NCI-H2171 (cell line): ENCODE data around the gene SLC25A21.
A peak's percentile ranks its signal among the peaks of the same experiment; 100 is the strongest.

Experiments used
- DNase-seq: peaks from one replicate; lab custom pipeline; 2025; lab: John Stamatoyannopoulos, UW

Gene SLC25A21

DNA sequence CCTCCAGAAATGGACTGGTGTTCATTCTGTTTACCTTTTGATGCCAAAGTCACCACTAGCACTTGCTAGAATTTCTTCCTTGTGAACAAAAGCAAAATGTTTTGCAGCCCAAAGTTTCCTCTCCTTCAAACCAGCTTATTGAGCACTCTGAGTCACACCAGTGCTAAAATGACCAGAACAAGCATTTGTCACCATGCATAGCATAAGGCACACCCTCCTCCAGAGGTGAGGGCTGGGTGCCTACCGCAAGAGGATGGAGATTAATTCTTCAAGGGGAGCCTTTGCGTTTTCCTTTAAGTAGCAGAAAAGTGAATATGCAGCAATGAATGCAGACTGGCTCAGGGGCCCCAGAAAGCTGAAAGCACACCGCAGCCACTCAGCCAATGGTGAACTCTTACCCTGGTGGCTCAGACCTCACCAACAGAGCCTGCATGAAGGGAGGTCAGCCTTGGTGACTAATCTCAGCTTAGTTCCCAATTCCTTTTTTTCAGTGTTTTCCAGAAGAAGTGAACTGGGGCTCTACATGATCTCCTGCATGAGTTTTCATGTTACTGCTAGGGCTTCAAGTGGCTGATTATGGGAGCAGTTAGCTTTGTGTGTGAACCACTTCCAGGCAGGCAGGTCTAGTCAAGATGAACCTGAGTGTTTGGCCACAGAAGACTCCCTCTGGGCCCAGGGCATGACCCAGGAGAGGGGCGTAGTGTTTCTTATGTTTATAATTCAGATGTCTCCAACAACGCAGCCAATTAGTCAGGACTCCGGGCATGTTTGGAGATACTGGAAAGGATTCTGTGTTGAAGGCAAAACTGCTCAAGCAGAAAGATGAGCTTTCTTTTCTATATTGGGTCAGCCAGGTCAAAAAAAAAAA, 414.4 kb downstream of the SLC25A21 start:
- DNase-seq, result no peak

DNA sequence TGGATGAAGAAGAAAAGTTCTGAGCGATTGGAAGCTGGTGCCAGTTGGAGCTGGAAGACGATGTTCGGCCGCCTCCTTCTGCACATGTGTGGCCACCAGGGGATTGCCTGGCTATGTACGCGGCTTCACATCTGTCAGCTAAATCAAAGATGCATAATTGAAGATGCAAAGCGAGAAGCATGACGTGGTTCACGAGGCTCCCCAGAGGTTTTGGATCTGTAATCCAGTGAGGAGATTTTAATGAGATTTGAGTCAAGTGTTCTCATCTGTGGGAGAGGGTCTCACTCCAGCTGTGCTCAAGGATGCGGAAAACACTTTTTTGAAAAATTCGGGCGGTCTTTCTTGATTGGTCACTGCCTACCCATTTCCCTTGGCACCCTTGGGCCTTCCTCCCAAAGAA, 416.2 kb downstream of the SLC25A21 start:
- DNase-seq, result peak; percentile 67

DNA sequence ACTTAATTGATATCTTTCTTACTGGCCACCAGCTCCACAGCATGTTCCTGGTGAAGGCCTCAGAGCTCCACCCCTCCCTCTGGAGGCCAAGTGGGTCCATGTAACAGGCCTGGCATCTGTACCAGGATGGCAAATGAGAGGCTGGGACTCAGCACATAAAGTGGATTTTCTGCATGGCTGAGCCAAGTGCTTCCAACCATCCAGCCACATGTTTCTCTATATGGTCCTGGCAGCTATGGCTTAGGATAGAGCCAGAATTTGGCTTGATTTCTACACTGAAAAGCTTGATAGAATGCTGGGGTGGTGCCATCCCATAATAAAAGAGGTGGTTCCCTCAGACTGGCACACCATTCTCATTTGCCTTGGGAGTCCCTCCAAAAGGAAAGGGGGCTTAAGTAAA, 416.6 kb downstream of the SLC25A21 start:
- peak; percentile 63 for DNase-seq

GRCh38 chr14:36751920-36752319, 420.5 kb downstream of the SLC25A21 start:
- DNase-seq, result no peak

DNA sequence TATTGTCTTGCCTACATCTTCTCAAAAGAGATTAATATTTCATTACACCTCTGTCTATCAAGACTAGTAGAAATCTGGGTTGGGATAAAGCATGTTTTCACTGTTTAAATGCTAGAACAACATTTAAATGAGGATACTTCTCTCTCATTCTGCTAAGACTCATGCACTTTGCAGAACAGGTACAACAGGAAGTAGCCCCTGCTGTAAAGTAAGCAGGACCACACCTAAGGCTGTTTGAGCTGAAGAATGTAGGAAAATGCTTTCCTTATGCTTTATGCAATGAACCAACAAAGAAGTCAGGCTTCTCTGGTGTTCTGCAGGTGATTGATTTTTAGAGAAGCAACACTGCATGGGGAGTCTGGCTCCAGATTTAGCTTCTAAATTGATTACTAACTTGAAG, 421.3 kb downstream of the SLC25A21 start:
- no peak for DNase-seq

DNA sequence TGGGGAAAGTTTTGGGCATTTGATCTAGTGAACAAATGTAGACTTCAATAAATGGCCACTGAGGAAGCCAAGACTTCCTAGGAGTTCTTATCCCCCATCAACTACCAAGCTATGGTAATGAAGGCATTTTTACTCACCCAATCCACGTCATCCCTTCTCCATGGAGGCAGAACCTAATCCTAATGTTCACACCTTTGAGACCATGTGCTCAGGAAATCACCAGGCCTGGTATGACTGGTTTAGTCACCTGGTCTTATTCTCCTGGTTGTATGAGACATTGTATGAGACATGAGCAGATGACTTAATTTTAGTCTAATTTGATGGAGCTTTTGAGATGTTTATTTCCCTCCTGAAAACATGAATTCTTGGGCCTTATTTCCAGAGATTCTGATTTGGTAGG, 422.2 kb downstream of the SLC25A21 start:
- DNase-seq, result no peak

- no peak for DNase-seq
These were observed 423.7 kb downstream of the SLC25A21 start for GRCh38 chr14:36748610-36749213.

- DNase-seq, result no peak
These were observed 424.8 kb downstream of the SLC25A21 start for GRCh38 chr14:36747411-36748184.

- DNase-seq, result no peak
These were observed 425.5 kb downstream of the SLC25A21 start for GRCh38 chr14:36746872-36747271.

DNA sequence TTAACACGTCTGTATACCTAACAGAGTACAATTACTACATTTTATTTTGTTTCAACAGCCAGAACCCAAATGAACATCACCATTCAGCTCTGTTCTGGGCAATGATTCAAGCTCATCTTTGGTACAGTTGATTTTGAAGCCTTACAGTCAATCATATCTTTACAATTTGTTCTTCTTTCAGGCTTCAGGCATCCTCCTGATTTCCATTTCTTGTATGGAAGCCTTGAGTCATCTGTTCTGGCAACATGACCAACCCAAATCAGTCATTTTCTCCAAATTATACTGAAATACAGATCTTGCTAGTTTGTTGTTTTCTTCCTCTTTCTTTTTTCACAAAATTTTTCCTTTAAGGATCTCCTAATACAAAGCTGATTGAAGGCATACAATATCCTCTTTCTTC, 430.5 kb downstream of the SLC25A21 start:
- DNase-seq, result no peak

DNA sequence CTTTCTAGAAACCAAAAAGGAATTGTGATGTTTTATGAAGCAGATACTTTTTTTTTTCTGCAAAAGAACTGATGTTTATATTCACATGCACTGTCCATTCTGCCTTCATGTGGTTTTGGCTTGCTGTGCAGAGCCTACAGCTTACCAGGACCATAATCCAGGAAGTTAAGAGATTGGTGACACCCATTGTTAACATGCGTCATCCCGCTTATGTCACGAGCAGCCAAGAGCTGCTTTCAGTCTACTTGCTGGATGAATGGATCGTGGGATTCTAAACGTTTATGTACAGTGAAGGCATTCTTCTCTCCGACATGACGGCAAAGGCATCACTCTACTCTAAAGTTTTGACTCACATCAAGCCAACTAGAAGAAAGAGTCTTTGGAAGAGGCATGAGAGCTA, 434.1 kb downstream of the SLC25A21 start:
- no peak for DNase-seq

DNA sequence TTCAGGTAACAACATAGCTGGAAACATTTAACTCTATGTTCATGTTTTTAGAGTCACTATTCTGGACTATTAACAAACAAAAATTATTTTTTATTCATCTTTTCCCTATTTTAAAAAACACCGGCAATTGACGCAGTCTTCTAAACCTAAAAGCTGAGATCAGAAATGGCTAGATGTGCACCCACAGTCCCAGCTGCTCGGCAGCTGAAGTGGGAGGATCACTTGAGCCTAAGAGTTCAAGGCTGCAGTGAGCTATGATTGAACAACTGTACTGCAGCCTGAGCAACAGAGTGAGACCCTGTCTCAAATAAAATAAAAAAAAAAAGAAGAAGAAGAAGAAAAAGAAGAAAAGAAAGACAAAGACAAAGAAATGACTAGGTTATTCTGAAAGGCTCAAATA, 446.3 kb downstream of the SLC25A21 start:
- DNase-seq, result no peak

DNA sequence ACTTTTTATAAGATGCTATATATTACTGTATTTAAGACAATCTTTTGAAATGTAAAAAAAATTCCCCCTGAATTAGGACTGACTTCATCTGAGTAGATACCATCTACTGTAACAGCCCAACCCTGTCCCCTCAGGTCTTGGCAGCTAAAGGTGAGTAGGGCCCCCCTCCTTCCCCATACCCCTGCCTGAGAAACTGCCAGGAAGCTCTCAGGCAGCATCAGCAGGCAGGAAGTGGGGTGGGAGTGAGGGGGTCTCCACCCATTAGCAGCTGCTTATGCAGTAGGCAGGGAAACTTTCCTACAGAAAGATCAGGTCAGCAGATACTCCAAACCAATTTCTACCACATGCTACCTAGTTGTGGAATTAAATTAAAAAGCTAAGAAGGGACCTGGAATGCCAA, 448.2 kb downstream of the SLC25A21 start:
- DNase-seq, result no peak

DNA sequence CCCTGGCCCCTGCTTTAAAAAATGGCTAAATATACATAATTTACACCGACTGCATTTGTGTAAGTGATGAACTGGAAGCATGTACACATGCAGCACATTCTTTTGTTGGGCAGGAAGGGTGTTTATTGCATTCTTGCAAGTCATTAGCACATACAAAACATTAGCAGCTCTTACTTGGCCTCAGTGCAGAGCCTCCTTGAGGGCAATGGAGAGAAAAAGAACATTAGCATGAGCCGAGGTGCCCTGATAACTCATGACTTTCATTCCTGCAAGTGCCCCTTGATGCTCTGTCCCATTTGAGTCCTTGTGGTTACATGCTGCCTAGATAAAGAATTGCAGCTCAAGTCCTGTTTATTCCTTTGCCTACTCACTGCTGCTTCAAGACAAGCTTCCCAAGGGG, 448.9 kb downstream of the SLC25A21 start:
- no peak for DNase-seq

DNA sequence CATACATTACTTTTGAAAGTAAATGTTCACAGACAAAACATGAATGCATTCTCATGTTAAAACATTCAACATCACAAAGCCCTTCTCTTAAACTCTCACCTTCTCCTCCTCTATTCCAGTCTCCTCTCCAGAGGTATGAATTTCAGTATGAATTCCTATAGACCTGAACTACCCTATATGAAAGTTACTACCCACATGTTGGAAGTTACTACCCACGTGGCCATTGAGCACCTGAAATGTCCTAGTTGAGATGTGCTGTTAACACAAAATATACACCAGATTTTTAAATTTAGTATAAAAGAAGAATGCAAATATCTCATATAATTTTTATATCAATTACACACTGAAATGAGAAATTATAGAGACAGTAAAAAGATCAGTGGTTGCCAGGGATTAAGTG, 450.5 kb downstream of the SLC25A21 start:
- DNase-seq, result no peak

DNA sequence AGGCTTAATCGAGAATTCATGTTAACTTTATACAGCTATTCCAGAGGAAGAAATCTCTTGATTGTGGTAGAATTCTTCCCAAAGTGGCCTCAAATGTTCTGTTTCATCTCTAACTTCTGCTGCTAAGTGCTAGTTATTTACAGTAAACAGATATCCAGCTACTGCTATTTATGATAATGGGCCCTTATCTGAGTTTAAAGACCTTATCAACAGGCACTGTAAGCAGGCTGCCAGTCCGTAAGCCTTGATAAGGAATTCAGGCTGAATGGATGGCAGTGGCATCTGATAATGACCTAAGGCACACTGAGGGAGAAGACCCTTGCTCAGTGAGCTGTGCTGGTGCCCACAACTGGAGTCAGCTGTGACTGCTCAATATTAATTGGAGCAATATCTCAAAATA, 451.7 kb downstream of the SLC25A21 start:
- DNase-seq, result no peak

GRCh38 chr14:36719823-36720222, 452.6 kb downstream of the SLC25A21 start:
- no peak for DNase-seq

DNA sequence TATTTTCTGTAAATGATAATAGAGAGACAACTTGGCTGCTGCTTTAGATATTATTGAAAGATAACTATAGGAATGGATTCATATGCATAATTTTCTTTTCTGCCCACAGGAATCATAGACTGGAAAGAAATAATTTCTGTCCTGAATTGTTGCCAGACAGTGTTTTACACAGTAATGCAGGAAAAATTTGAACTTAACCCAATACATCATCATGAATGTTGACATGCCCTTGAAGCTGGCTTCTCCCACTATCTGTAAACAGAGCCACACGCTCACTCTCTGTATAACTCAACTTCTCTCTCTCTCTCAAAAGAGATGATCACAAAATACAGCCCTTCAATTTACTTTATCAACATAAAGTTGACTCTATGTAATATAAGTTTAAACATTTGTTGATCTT, 454.2 kb downstream of the SLC25A21 start:
- no peak for DNase-seq

DNA sequence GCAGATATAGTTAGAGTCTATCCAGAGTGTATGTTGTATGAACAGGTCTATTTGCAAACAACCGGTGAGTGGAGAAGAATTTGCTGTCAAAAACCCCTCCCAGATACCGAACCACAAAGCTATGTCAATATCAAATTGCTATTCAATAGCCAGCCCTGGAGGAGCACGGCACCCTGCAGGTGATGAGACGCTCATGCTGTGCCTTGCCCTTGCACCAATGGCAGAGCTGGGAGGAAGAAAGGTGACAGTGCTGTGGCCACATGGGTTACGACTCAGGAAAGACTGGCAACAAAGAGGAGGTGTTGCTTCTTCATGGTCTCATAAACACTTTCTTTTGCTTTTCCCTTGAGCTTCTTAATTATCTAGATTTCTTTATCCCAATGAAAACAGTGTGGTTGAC, 455.0 kb downstream of the SLC25A21 start:
- no peak for DNase-seq

DNA sequence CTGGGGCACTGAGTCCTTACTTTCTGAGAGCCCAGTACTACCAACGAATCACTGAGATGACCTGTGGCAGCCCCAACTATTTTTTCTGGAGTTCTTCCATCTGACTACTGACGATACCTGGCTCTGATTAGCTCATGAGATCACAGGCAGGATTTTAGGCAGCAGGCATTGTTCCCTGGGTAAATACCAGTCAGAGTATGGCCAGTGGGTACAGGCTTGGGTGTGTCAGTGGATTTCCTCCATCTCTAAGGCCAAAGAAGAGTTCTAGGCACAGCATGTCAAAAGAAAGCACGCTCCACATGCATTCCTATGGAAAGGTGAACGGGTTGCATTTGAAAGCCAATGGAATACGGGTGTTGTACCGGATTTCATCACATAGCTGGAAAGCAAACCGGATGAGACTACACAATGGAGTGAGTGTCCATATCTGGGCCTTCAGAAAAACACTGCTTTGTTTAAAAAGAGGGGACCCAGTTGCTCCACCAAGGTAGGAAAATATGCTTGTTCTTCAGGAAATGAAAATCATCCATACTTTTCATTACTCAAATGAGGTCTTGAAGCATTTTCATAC, 455.7 kb downstream of the SLC25A21 start:
- no peak for DNase-seq

GRCh38 chr14:36713960-36714703, 458.3 kb downstream of the SLC25A21 start:
- DNase-seq, result no peak

DNA sequence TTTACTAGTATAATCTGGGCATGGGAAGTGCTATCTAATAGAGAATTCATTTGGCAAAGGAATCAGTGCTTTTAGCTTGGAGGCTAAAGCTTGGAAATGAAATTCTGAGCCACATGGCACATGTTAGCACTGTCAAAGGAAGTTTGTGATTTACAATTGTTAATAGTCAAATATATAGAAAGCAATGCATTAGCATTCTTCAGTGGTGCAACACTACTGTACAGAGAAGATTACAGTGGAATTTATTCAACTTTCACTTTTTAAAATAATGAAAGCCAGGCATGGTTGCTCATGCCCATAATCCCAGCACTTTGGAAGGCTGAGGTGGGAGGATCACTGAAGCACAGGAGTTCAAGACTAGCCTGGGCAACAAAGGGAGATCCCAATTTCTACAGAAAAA, 464.8 kb downstream of the SLC25A21 start:
- DNase-seq, result no peak
